ENCODE data around the gene PLN.

PLN gene

GRCh38 chr6:118542184-118542952 is 5.7 kb upstream of the PLN start:
- DNase-seq: no peak

- DNase-seq: no peak
Observed at GRCh38 chr6:118544105-118544504, 4.0 kb upstream of the PLN start.

- no peak for DNase-seq
Observed at GRCh38 chr6:118546164-118546879, 1.8 kb upstream of the PLN start.

- DNase-seq: no peak
Observed at GRCh38 chr6:118546880-118547218, 1.2 kb upstream of the PLN start.

GRCh38 chr6:118548613-118549012 is 517 bp downstream of the PLN start:
- DNase-seq: no peak

GRCh38 chr6:118551063-118552053 is 3.3 kb downstream of the PLN start:
- DNase-seq: peak; percentile 48

- no peak for DNase-seq
Observed at GRCh38 chr6:118553132-118553531, 5.0 kb downstream of the PLN start.

- no peak for DNase-seq
Observed at GRCh38 chr6:118554698-118555097, 6.6 kb downstream of the PLN start.

GRCh38 chr6:118558464-118559217 is 10.5 kb downstream of the PLN start:
- peak; percentile 6 for DNase-seq

- no peak for DNase-seq
Observed at GRCh38 chr6:118559659-118560058, 11.6 kb downstream of the PLN start.

GRCh38 chr6:118562248-118562647 is 14.2 kb downstream of the PLN start:
- DNase-seq: no peak

GRCh38 chr6:118562959-118563358 is 14.9 kb downstream of the PLN start:
- no peak for DNase-seq

- DNase-seq: peak; percentile 8
Observed at GRCh38 chr6:118565311-118565960, 17.3 kb downstream of the PLN start.

GRCh38 chr6:118567974-118568373 is 19.9 kb downstream of the PLN start:
- no peak for DNase-seq

- DNase-seq: no peak
Observed at GRCh38 chr6:118569498-118569897, 21.4 kb downstream of the PLN start.

GRCh38 chr6:118571121-118571520 is 23.0 kb downstream of the PLN start:
- no peak for DNase-seq

GRCh38 chr6:118574051-118574865 is 26.2 kb downstream of the PLN start:
- no peak for DNase-seq

- no peak for DNase-seq
Observed at GRCh38 chr6:118577972-118578371, 29.9 kb downstream of the PLN start.

GRCh38 chr6:118578617-118579016 is 30.5 kb downstream of the PLN start:
- no peak for DNase-seq

- no peak for DNase-seq
Observed at GRCh38 chr6:118579786-118580185, 31.7 kb downstream of the PLN start.

All from suppressor macrophage treated with lipopolysaccharide for 4 hours (primary cell).